Gastrocnemius medialis (tissue), 4 donors: ENCODE data around the gene ELOA2. TPM values are rescaled to one million over a fixed set of nuclear protein-coding genes. Genes with fewer than 3 reads are reported as not detected.
A peak's percentile ranks its signal among the peaks of the same experiment; 100 is the strongest.

Source experiments
- ATAC-seq, 2 donors: fragments of 150-250 bp; one replicate each; pipeline ENCODE4 v1.9.1; 2016
- DNase-seq, 2 donors: peaks; one replicate each; pipeline ENCODE4 v3.0.0-alpha.2; 2019
- H3K27ac ChIP-seq, 4 donors: fragments of 200-600 bp; sonication (generic); 1 replicate in 1 of 4; 2 replicates in 3 of 4; pipeline ENCODE4 v1.5.1; 2016 to 2018; ENCODE audit warnings: mild to moderate bottlenecking in 2 of 4, moderate library complexity in 1 of 4
- H3K27me3 ChIP-seq, 3 donors: fragments of 200-600 bp; sonication (generic) in 2 of 3; 1 replicate in 1 of 3; 2 replicates in 2 of 3; pipeline versions ENCODE4 v1.5.1 to v1.6.0; 2016 to 2019; ENCODE audit warnings: mild to moderate bottlenecking in 1 of 3, moderate library complexity in 1 of 3
- H3K36me3 ChIP-seq, 2 donors: fragments of 200-600 bp; sonication (generic) in 1 of 2; one replicate each; pipeline ENCODE4 v1.5.1; 2017 to 2018
- H3K4me1 ChIP-seq, 2 donors: fragments of 200-600 bp; sonication (generic) in 1 of 2; one replicate each; pipeline ENCODE4 v1.5.1; 2016 to 2017; ENCODE audit warnings: mild to moderate bottlenecking in 2 of 2
- H3K4me3 ChIP-seq, 4 donors: fragments of 200-600 bp; sonication (generic) in 3 of 4; 1 replicate in 1 of 4; 2 replicates in 3 of 4; pipeline ENCODE4 v1.5.1; 2016 to 2019; ENCODE audit warnings: mild to moderate bottlenecking in 2 of 4
- H3K9me3 ChIP-seq, 3 donors: fragments of 200-600 bp; sonication (generic) in 2 of 3; 1 replicate in 1 of 3; 2 replicates in 2 of 3; pipeline ENCODE4 v1.5.1; 2016 to 2019
- CTCF ChIP-seq, 5 experiments: fragments of 450-650 bp in 3 of 5; fragments of 200-600 bp in 2 of 5; sonication (generic) in 2 of 5; IDR thresholded peaks in 4 of 5; conservative IDR thresholded peaks in 1 of 5; 1 replicate in 4 of 5; 2 replicates in 1 of 5; pipeline ENCODE4 v1.5.1; 2016 to 2019; ENCODE audit warnings: antibody characterized with exemption in 5 of 5, mild to moderate bottlenecking in 3 of 5, moderate library complexity in 3 of 5
- POLR2A ChIP-seq, 2 donors: fragments of 450-650 bp; IDR thresholded peaks; one replicate each; pipeline ENCODE4 v1.6.1; 2017; ENCODE audit warnings: antibody characterized with exemption in 2 of 2, mild to moderate bottlenecking in 2 of 2, moderate library complexity in 2 of 2
- in situ Hi-C, 4 donors: fragments of 200-750 bp; cut with MboI; loops; one replicate each; pipeline versions ENCODE4 v1.15.0 to v1.8.0; 2017; ENCODE audit warnings: low sequenced_read_pairs in 4 of 4
- intact Hi-C: fragments of 100-400 bp; cut with DNase I; formaldehyde crosslinking; loops from one replicate; pipeline ENCODE4 v1.15.1; 2023; ENCODE audit warnings: low total_unique reads
- total RNA-seq, 4 donors: library from RNA; depleted of rRNA; stranded (reverse); fragments of >200 nt; gene quantifications; one replicate each; pipeline versions ENCODE4 v1.1.0 to v1.2.3, GENCODE V29; 2016

ELOA2 gene
- total RNA-seq, 4 donors from 2014 or later: 0.15 to 0.80 TPM; not detected in 2

- peaks cover 0 to 11% of the 10 kb centered on the region in 2 donors for H3K4me1 ChIP-seq
- no peak for TF ChIP-seq POLR2A (IDR thresholded peaks at IDR 0.05)
- no peak for TF ChIP-seq CTCF (IDR thresholded peaks at IDR 0.05 in 4 of 5, conservative IDR thresholded peaks at IDR 0.05 in 1 of 5)
- DNase-seq (peak in 1 of 2 donors; percentile 29), ATAC-seq (peak; percentile 68 to 95)
- H3K9me3 ChIP-seq: no peaks in the 10 kb centered on the region
- no peak overlapping the region for H3K4me3 ChIP-seq
- intact Hi-C loops: no loop called here
- H3K27ac ChIP-seq: peak overlapping the region in 1 of 4 donors; percentile 21
- no peaks in the 10 kb centered on the region for H3K27me3 ChIP-seq
- in situ Hi-C loops: no loop called here
- no peaks in the 10 kb centered on the region for H3K36me3 ChIP-seq
Observed at GRCh38 chr18:47054369-47054768, 18.9 kb upstream of the ELOA2 start.

- no peaks in the 10 kb centered on the region for H3K36me3 ChIP-seq
- H3K4me1 ChIP-seq: peaks cover 0 to 11% of the 10 kb centered on the region in 2 donors
- in situ Hi-C loops (no loop called here), intact Hi-C loops (loop anchor here (1.0 to 2.0 kb wide), 2 partner anchors 155 to 698 kb away; no protein-coding TSS in a partner anchor)
- ATAC-seq (no peak), DNase-seq (no peak)
- no peak overlapping the region for H3K4me3 ChIP-seq
- no peaks in the 10 kb centered on the region for H3K27me3 ChIP-seq
- H3K27ac ChIP-seq: no peak overlapping the region
- no peaks in the 10 kb centered on the region for H3K9me3 ChIP-seq
- TF ChIP-seq POLR2A (IDR thresholded peaks at IDR 0.05) (no peak), CTCF (IDR thresholded peaks at IDR 0.05 in 4 of 5, conservative IDR thresholded peaks at IDR 0.05 in 1 of 5) (peak; percentile 21 to 62 (median 54))
Observed at GRCh38 chr18:47050468-47050867, 15.0 kb upstream of the ELOA2 start.

- Histone ChIP-seq H3K27me3 (no peaks in the 10 kb centered on the region), H3K36me3 (no peaks in the 10 kb centered on the region), H3K27ac (no peak overlapping the region), H3K4me1 (no peaks in the 10 kb centered on the region), H3K4me3 (no peak overlapping the region), H3K9me3 (no peaks in the 10 kb centered on the region)
- intact Hi-C loops (no loop called here), in situ Hi-C loops (no loop called here)
- TF ChIP-seq POLR2A (IDR thresholded peaks at IDR 0.05) (no peak), CTCF (IDR thresholded peaks at IDR 0.05 in 4 of 5, conservative IDR thresholded peaks at IDR 0.05 in 1 of 5) (no peak)
- ATAC-seq (no peak), DNase-seq (no peak)
Observed at GRCh38 chr18:47040982-47041381, 5.6 kb upstream of the ELOA2 start.

- no peaks in the 10 kb centered on the region for H3K36me3 ChIP-seq
- H3K9me3 ChIP-seq: no peaks in the 10 kb centered on the region
- in situ Hi-C loops (no loop called here), intact Hi-C loops (no loop called here)
- H3K27ac ChIP-seq: no peak overlapping the region
- ATAC-seq: no peak
- TF ChIP-seq CTCF (IDR thresholded peaks at IDR 0.05 in 4 of 5, conservative IDR thresholded peaks at IDR 0.05 in 1 of 5): no peak
- no peak for TF ChIP-seq POLR2A (IDR thresholded peaks at IDR 0.05)
- H3K4me3 ChIP-seq: no peak overlapping the region
- H3K4me1 ChIP-seq: no peaks in the 10 kb centered on the region
- no peak for DNase-seq
- H3K27me3 ChIP-seq: no peaks in the 10 kb centered on the region
Observed at GRCh38 chr18:47036927-47037578, 1.6 kb upstream of the ELOA2 start.
